GM12878 (cell line): ENCODE measurements around the gene MAPK8IP3. TPM values are rescaled to one million over a fixed set of nuclear protein-coding genes. Genes with fewer than 3 reads are reported as not detected.

Experiments used
- ATAC-seq: fragments of 200-7000 bp; cut with Tn5 transposase; 3 replicates; pipeline ENCODE4 v1.9.1; 2020; ENCODE audit warnings: mild to moderate bottlenecking, moderate library complexity
- BruUV-seq: library from RNA; stranded (reverse); fragments of 400-500 nt; replicated peaks from 2 replicates; lab custom pipeline; 2021; lab: Mats Ljungman, UMichigan
- CTCF ChIA-PET: fragments of 300-600 bp; sonication (Branson Sonifier 250); formaldehyde crosslinking; extraction: SDS; loops from one replicate; lab custom pipeline; 2021; ENCODE audit warnings: inconsistent platforms; lab: Yijun Ruan, JAX
- POLR2A ChIA-PET: fragments of 350-600 bp; formaldehyde crosslinking; extraction: SDS; loops from one replicate; lab custom pipeline; 2021; ENCODE audit warnings: inconsistent platforms; lab: Charles Lee
- RAD21 ChIA-PET: fragments of 300-600 bp; sonication (Branson Sonifier 250); formaldehyde crosslinking; loops from one replicate; lab custom pipeline; 2023; ENCODE audit warnings: antibody characterized with exemption; ENCODE audit not compliant: unreplicated experiment; lab: Charles Lee
- SMC1A ChIA-PET: fragments of 300-600 bp; sonication (Branson Sonifier 250); formaldehyde crosslinking; loops from one replicate; lab custom pipeline; 2023; ENCODE audit not compliant: unreplicated experiment, uncharacterized antibody; lab: Charles Lee
- DNase-seq: peaks from one replicate; pipeline ENCODE4 v3.0.0-alpha.2; 2011; ENCODE audit warnings: low read depth, low spot score
- FAIRE-seq: peaks from 3 replicates; lab custom pipeline; 2011; peaks lifted over from hg19 to GRCh38; lab: Jason Lieb, UNC
- H2AFZ ChIP-seq: 2 replicates; pipeline ENCODE4 v1.6.0; 2011; ENCODE audit warnings: low read depth, low read length, control low read depth; ENCODE audit not compliant: control insufficient read depth
- H3K27ac ChIP-seq: 2 replicates; pipeline ENCODE4 v1.5.1; 2011; ENCODE audit warnings: control low read depth; ENCODE audit not compliant: control insufficient read depth, insufficient read depth
- H3K27me3 ChIP-seq, 2 experiments: replicated peaks in 1 of 2; 2 replicates each; pipeline versions ENCODE4 v1.6.0 to v1.6.1; 2011; ENCODE audit warnings: low read length in 1 of 2; ENCODE audit not compliant: control insufficient read depth in 2 of 2, insufficient read depth in 2 of 2
- H3K36me3 ChIP-seq, 2 experiments: 2 replicates each; pipeline ENCODE4 v1.5.1; 2011; ENCODE audit warnings: low read length in 1 of 2; ENCODE audit not compliant: control insufficient read depth in 2 of 2, insufficient read depth in 2 of 2
- H3K4me1 ChIP-seq: 2 replicates; pipeline ENCODE4 v1.6.1; 2011; ENCODE audit warnings: mild to moderate bottlenecking, low read length, moderate library complexity, mixed read lengths; ENCODE audit not compliant: control insufficient read depth, insufficient read depth
- H3K4me2 ChIP-seq: 2 replicates; pipeline ENCODE4 v1.6.0; 2011; ENCODE audit warnings: control low read depth; ENCODE audit not compliant: control insufficient read depth, insufficient read depth
- H3K4me3 ChIP-seq: fragments of 200-600 bp; sonication (generic); 2 replicates; pipeline ENCODE4 v1.5.1; 2016
- H3K79me2 ChIP-seq: 2 replicates; pipeline ENCODE4 v1.6.0; 2011; ENCODE audit warnings: low read length; ENCODE audit not compliant: control insufficient read depth, insufficient read depth
- H3K9ac ChIP-seq: 2 replicates; pipeline ENCODE4 v1.8.0; 2011; ENCODE audit warnings: low read length, control low read depth, mixed read lengths; ENCODE audit not compliant: control insufficient read depth, insufficient read depth
- H3K9me3 ChIP-seq: replicated peaks from 3 replicates; pipeline ENCODE4 v1.5.1; 2011; ENCODE audit warnings: mild to moderate bottlenecking, low read length; ENCODE audit not compliant: control insufficient read depth, insufficient read depth
- H4K20me1 ChIP-seq: 2 replicates; pipeline ENCODE4 v1.6.0; 2011; ENCODE audit not compliant: control insufficient read depth, insufficient read depth
- CBFB ChIP-seq: IDR thresholded peaks from 2 replicates; pipeline ENCODE4 v1.6.1; 2016; ENCODE audit warnings: antibody characterized with exemption, low read depth
- CBX3 ChIP-seq: fragments of 200-600 bp; sonication (generic); IDR thresholded peaks from 2 replicates; pipeline ENCODE4 v1.6.1; 2016; ENCODE audit warnings: low read depth, borderline replicate concordance
- CREB1 ChIP-seq: IDR thresholded peaks from 2 replicates; pipeline ENCODE4 v1.6.1; 2012; ENCODE audit warnings: low read depth, mild to moderate bottlenecking, inconsistent platforms
- EED ChIP-seq: sonication (generic); IDR thresholded peaks from 2 replicates; pipeline ENCODE4 v1.6.1; 2016; ENCODE audit warnings: antibody characterized with exemption, low read depth
- ETV6 ChIP-seq, 2 experiments: fragments of 450-650 bp in 1 of 2; IDR thresholded peaks in 1 of 2; conservative IDR thresholded peaks in 1 of 2; 2 replicates each; pipeline ENCODE4 v1.6.1; 2014; ENCODE audit warnings: antibody characterized with exemption in 1 of 2, borderline replicate concordance in 1 of 2, low read depth in 1 of 2, mild to moderate bottlenecking in 1 of 2, moderate library complexity in 1 of 2
- FOXK2 ChIP-seq: fragments of 450-650 bp; IDR thresholded peaks from 2 replicates; pipeline ENCODE4 v1.6.1; 2017; ENCODE audit warnings: mild to moderate bottlenecking, moderate library complexity
- FOXM1 ChIP-seq: IDR thresholded peaks from 2 replicates; pipeline ENCODE4 v1.6.1; 2012; ENCODE audit warnings: low read depth, mild to moderate bottlenecking, inconsistent platforms, low read length, moderate library complexity
- HCFC1 ChIP-seq: fragments of 150-350 bp; IDR thresholded peaks from 2 replicates; pipeline ENCODE4 v1.6.1; 2014; ENCODE audit warnings: low read length
- MXI1 ChIP-seq: fragments of 150-350 bp; IDR thresholded peaks from 2 replicates; pipeline ENCODE4 v1.6.1; 2011; ENCODE audit warnings: low read depth, mild to moderate bottlenecking, inconsistent platforms, low read length, improper control_type of control experiment
- STAT3 ChIP-seq: IDR thresholded peaks from 2 replicates; pipeline ENCODE4 v1.6.1; 2011; ENCODE audit warnings: low read depth, low read length, improper control_type of control experiment
- TCF3 ChIP-seq: IDR thresholded peaks from 2 replicates; pipeline ENCODE4 v1.6.1; 2012; ENCODE audit warnings: low read depth, mild to moderate bottlenecking, low read length, borderline replicate concordance; ENCODE audit not compliant: insufficient read depth
- ZNF207 ChIP-seq: fragments of 450-650 bp; IDR thresholded peaks from 2 replicates; pipeline ENCODE4 v1.6.1; 2014; ENCODE audit warnings: antibody characterized with exemption, mild to moderate bottlenecking, borderline replicate concordance
- ZNF622 ChIP-seq: fragments of 450-650 bp; IDR thresholded peaks from 2 replicates; pipeline ENCODE4 v1.6.1; 2017; ENCODE audit warnings: mild to moderate bottlenecking, inconsistent platforms
- WGBS: methylation state at CpG from one replicate; pipeline ENCODE4 v1.1.6; 2016; ENCODE audit warnings: low lambda C conversion rate; ENCODE audit not compliant: insufficient replicate concordance, insufficient coverage; ENCODE audit errors: missing lambda C conversion rate; 5-methylcytosine and 5-hydroxymethylcytosine counted together
- in situ Hi-C: fragments of 300-500 bp; cut with MboI; formaldehyde crosslinking; loops from 9 replicates; pipeline ENCODE4 v1.14.3; 2018; ENCODE audit warnings: mixed read lengths
- intact Hi-C: fragments of 100-400 bp; cut with micrococcal nuclease; formaldehyde crosslinking; loops from one replicate; pipeline ENCODE4 v1.14.2; 2022; ENCODE audit not compliant: unreplicated experiment
- polyA plus RNA-seq, 11 experiments: library from polyadenylated mRNA; depleted of rRNA in 4 of 11; unstranded in 6 of 11; stranded (reverse) in 5 of 11; fragments of >200 nt; fragmentation: Nextera tagmentation in 4 of 11; fragmentation: Illumina TruSeq in 1 of 11; extraction: Ambion mirVana in 4 of 11; extraction: Trizol in 1 of 11; gene quantifications; 1 replicate in 1 of 11; 2 replicates in 10 of 11; pipeline versions ENCODE4 v1.2.1 to v1.2.3, GENCODE V29; 2011 to 2016; ENCODE audit warnings: inconsistent platforms in 2 of 11, missing spikeins in 2 of 11, low read depth in 1 of 11
- total RNA-seq, 4 experiments: library from RNA; depleted of rRNA in 3 of 4; stranded (reverse); fragments of >200 nt in 3 of 4; fragmentation: Illumina TruSeq in 1 of 4; extraction: Trizol in 1 of 4; gene quantifications; 2 replicates each; pipeline versions ENCODE4 v1.2.1 to v1.2.3, GENCODE V29; 2013 to 2021
- TF ChIP-seq, protein P1 (sequence below): fragments of 450-650 bp; IDR thresholded peaks from 2 replicates; pipeline ENCODE4 v1.6.1; 2016; ENCODE audit warnings: mild to moderate bottlenecking
- TF ChIP-seq, protein P2 (sequence below): IDR thresholded peaks from 2 replicates; pipeline ENCODE4 v1.6.1; 2012; ENCODE audit warnings: low read depth, low read length, improper control_type of control experiment
- TF ChIP-seq, protein P3 (sequence below): IDR thresholded peaks from 2 replicates; pipeline ENCODE4 v1.6.1; 2012; ENCODE audit warnings: low read depth, low read length, improper control_type of control experiment
- TF ChIP-seq, protein P4 (sequence below): IDR thresholded peaks from 2 replicates; pipeline ENCODE4 v1.6.1; 2011; ENCODE audit warnings: borderline replicate concordance, low read depth, mild to moderate bottlenecking, moderate library complexity, mixed read lengths, low read length; ENCODE audit not compliant: insufficient read depth; ENCODE audit errors: extremely low read length
- TF ChIP-seq, protein P5 (sequence below): fragments of 450-650 bp; IDR thresholded peaks from 2 replicates; pipeline ENCODE4 v1.6.1; 2018; ENCODE audit warnings: borderline replicate concordance, mild to moderate bottlenecking; ENCODE audit not compliant: partially characterized antibody

MAPK8IP3 gene
- total and polyA plus RNA-seq, 10 of the 15 experiments (the other 5 are each of a cell fraction or from before 2014, with no cell fraction given) = 0.06 to 67.9 (median 18.2) TPM

DNA sequence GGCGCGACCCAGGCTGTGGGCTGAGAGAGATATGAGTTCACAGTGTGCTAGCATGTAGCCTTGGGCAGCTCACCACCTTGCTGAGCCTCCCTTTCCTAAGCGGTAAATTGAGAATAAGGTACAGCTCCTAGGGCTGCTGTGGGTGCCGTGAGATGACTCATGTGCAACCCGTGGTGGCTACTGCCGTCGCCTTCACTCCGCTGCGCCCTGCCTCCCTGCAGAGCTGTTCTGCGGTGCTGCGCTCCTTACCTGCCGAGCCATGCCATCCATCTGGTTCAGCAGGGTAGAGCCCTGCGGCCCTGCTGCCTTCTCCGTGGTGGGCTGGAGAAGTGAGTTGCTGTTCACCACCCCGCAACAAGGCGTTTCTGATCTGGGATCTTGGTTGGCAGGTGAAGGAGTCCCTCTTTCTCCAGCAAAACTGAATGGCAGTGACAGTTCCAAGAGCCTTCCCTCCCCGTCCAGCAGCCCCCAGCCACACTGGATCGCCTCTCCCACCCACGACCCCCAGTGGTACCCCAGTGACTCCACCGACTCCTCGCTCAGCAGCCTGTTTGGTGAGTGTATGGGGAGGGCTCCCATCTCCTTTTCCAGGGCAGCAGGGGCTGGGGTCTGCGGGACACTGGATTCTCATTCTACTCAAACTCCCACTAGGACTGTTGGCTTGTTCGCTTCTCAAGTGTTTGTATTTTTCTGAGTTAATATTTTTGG lies 37.2 kb upstream of the MAPK8IP3 start:
- in situ Hi-C loops = no loop called here
- DNase-seq (no peak), FAIRE-seq (no peak), ATAC-seq (no peak)
- Histone ChIP-seq H3K9ac (no peak overlapping the region), H3K4me3 (no peak overlapping the region), H4K20me1 (no peaks in the 10 kb centered on the region), H3K36me3 (peaks cover 5 to 30% of the 10 kb centered on the region in 2 experiments; a peak in 3 of 4 replicates), H3K4me1 (no peaks in the 10 kb centered on the region), H3K27me3 (no peaks in the 10 kb centered on the region), H3K27ac (no peak overlapping the region), H2AFZ (no peak overlapping the region), H3K4me2 (no peak overlapping the region), H3K9me3 (no peaks in the 10 kb centered on the region), H3K79me2 (no peaks in the 10 kb centered on the region)
- SMC1A ChIA-PET = no interaction called here
- RAD21 ChIA-PET = no interaction called here
- CTCF ChIA-PET = no interaction called here
- POLR2A ChIA-PET = no interaction called here
- intact Hi-C loops = no loop called here
- 95% methylated on average over 20 of the region's 23 CpGs for WGBS
- no TSS peak for BruUV-seq
- TF ChIP-seq MXI1 (no peak), ETV6 (conservative IDR thresholded peaks at IDR 0.05 in 1 of 2, IDR thresholded peaks at IDR 0.05 in 1 of 2; ENCODE audit: borderline replicate concordance in 1 of 2, low read depth in 1 of 2) (no peak), FOXK2 (no peak), CBFB (no peak), TCF3 (no peak), ZNF207 (no peak), FOXM1 (no peak), CBX3 (no peak), ZNF622 (no peak), EED (no peak), HCFC1 (no peak), CREB1 (no peak), STAT3 (no peak)
- TF ChIP-seq, protein P1, sequence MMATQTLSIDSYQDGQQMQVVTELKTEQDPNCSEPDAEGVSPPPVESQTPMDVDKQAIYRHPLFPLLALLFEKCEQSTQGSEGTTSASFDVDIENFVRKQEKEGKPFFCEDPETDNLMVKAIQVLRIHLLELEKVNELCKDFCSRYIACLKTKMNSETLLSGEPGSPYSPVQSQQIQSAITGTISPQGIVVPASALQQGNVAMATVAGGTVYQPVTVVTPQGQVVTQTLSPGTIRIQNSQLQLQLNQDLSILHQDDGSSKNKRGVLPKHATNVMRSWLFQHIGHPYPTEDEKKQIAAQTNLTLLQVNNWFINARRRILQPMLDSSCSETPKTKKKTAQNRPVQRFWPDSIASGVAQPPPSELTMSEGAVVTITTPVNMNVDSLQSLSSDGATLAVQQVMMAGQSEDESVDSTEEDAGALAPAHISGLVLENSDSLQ = no peak
- TF ChIP-seq, protein P2, sequence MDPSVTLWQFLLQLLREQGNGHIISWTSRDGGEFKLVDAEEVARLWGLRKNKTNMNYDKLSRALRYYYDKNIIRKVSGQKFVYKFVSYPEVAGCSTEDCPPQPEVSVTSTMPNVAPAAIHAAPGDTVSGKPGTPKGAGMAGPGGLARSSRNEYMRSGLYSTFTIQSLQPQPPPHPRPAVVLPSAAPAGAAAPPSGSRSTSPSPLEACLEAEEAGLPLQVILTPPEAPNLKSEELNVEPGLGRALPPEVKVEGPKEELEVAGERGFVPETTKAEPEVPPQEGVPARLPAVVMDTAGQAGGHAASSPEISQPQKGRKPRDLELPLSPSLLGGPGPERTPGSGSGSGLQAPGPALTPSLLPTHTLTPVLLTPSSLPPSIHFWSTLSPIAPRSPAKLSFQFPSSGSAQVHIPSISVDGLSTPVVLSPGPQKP = no peak
- TF ChIP-seq, protein P3, sequence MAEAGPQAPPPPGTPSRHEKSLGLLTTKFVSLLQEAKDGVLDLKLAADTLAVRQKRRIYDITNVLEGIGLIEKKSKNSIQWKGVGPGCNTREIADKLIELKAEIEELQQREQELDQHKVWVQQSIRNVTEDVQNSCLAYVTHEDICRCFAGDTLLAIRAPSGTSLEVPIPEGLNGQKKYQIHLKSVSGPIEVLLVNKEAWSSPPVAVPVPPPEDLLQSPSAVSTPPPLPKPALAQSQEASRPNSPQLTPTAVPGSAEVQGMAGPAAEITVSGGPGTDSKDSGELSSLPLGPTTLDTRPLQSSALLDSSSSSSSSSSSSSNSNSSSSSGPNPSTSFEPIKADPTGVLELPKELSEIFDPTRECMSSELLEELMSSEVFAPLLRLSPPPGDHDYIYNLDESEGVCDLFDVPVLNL = no peak
- TF ChIP-seq, protein P4, sequence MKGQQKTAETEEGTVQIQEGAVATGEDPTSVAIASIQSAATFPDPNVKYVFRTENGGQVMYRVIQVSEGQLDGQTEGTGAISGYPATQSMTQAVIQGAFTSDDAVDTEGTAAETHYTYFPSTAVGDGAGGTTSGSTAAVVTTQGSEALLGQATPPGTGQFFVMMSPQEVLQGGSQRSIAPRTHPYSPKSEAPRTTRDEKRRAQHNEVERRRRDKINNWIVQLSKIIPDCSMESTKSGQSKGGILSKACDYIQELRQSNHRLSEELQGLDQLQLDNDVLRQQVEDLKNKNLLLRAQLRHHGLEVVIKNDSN = no peak
- TF ChIP-seq, protein P5, sequence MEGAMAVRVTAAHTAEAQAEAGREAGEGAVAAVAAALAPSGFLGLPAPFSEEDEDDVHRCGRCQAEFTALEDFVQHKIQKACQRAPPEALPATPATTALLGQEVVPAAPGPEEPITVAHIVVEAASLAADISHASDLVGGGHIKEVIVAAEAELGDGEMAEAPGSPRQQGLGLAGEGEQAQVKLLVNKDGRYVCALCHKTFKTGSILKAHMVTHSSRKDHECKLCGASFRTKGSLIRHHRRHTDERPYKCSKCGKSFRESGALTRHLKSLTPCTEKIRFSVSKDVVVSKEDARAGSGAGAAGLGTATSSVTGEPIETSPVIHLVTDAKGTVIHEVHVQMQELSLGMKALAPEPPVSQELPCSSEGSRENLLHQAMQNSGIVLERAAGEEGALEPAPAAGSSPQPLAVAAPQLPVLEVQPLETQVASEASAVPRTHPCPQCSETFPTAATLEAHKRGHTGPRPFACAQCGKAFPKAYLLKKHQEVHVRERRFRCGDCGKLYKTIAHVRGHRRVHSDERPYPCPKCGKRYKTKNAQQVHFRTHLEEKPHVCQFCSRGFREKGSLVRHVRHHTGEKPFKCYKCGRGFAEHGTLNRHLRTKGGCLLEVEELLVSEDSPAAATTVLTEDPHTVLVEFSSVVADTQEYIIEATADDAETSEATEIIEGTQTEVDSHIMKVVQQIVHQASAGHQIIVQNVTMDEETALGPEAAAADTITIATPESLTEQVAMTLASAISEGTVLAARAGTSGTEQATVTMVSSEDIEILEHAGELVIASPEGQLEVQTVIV = no peak
